Non-pigmented ciliary epithelial cell (primary cell): ENCODE measurements around the gene NDFIP2.

Experiments
- DNase-seq: peaks from one replicate; pipeline ENCODE4 v3.0.0-alpha.2; 2010; ENCODE audit warnings: low read depth

The NDFIP2 gene

DNA sequence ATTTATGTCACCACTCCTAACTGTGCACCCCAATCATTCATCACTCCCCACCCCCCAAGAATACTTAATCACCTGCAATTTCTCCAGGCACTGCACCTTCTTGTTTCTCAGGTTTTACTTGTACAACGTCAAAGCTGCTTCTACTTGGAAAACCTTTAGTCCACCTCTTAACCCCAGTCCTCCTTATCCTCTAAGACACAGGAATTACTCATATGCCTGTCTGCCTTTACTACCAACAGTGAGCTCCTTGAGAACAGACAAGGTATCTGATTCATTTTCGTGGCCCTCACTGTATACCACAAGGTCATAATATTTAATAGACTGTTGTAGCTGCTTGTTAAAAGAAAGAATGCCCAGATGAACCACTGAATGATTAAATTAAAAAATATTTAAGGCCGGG, 21.0 kb upstream of the NDFIP2 start:
- no peak for DNase-seq

DNA sequence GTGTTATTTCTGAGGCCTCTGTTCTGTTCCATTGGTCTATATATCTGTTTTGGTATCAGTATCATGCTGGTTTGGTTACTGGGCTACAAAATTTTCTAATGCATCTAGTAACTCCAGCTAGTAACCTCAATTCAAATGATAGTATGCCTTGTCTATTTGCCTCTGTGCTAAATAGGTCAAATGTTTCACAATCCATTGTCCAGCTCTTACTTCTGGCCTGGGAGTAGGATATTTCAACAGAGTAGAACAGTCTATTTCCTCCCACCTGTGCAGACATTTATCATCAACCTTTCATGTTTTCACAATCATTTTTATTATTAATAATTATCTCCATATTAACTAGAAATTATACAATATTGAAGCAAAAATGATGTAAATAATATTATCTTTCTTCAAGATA, 18.1 kb upstream of the NDFIP2 start:
- no peak for DNase-seq

DNA sequence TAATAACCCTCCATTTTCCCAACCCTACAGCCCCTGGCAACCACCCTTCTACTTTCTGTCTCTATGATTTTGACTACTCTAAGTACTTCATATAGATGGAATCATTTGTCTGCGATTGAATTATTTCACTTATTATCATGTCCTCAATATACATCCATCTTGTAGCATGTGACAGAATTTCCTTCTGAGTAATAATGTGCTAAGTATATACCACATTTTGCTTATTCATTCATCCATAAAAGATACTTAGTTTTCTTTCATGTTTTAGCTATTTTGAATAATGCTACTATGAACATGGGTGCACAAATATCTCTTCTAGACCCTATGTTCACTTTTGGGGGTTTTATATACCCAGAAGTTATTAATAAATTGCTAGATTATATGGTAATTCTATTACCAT, 17.4 kb upstream of the NDFIP2 start:
- DNase-seq: no peak

DNA sequence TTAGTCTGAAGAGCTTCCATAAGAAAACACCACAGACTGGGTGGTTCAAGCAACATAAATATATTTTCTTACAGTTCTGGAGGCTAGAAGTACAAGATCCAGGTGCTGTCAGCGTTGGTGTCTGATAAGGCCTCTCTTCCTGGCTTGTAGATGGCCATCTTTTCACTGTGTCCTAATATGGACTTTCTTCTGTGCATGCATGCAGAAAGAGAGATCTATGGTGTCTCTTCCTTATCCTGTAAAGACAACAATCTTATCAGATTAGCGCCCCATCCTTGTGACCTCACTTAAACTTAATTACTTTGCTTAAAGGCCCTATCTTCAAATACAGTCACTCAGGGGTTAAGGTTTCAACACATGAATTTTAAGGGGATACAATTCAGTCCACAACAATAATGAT, 14.1 kb upstream of the NDFIP2 start:
- no peak for DNase-seq

DNA sequence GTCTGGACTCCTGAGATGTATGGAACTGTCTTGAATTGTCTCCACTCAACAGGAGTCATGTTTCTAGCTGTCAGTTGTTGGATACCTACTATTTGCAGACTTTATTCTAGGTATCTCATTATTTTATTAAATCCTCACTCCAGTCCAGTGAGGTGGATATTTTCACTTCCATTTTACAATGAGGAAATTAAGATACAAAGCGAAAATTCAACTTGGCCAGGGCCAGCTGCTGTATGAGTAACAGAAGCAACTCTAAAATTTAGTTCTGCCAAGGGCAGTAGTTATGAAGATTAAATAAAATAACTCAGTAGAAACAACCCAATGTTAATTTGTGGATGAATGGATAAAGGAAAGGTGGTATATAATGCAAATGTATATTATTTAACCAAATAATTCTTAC, 12.6 kb upstream of the NDFIP2 start:
- DNase-seq: no peak

DNA sequence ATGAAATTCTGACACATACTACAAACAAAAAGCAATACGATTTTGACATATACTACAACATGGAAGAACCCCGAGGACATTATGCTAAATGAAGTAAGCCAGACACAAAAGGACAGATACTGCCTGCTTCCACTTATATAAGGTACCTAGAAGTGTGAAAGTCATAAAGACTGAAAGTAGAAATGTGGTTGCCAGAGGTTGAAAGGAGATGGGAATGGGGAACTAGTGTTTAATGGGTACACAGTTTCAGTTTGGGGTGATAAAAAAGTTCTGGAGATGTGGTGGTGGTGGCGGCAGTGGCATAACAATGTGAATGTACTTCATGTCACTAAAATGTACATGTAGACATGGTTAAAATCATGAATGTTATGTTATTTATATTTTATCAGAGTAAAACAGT, 12.1 kb upstream of the NDFIP2 start:
- no peak for DNase-seq

DNA sequence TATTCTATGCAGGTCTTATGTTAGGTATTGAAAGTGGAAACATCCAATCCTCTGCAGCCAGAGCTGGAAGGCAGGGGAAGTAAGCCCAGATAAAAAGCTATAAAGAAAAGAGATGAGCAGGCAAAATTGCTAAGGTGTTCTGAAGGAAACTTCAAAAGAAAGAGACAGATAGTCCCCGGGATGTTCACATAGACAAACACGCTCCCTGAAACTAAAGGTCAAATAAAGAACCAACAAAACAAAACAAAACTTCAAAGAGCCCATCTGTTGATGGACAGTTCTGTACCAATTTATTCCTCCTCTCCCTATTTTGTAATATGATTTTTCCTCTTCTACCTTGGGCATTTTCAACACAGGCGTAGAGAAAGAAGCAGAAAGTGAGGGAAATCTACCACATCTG, 11.3 kb upstream of the NDFIP2 start:
- DNase-seq: no peak

DNA sequence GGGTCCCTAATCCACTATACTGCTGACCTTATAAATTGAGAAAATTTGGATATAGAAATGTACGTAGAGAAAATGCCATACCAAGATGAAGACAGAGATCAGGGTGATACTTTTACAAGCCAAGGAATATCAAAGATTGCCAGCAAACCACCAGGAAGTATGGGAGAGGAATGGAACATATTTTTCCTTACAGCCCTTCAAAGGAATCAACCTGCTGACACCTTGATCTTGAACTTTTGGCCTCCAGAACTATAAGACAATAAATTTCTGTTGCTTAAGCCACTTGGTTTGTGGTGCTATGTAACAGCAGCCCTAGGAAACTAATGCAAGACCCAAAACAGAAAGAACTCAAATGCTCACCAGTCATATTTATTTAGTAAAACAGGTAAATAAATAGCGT, 10.3 kb upstream of the NDFIP2 start:
- DNase-seq: no peak

DNA sequence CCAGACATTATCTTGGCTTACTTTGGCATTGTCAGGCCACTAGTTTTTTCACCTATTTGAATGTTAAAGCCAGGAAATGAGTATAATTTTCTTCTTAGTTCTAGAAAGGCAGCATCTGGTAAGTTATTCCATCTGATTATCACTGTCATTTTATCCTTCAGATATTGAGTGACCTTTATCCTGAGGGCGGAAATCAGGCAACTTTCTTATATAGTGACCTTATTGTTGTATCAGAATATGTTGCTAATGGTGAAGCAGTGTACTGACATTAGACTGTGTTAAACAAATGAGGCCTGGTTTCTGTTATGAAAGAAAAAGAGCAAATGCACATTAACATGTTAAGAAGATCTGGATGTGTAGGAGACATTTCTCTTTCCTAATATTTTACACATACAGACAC, 5.4 kb upstream of the NDFIP2 start:
- DNase-seq: no peak

DNA sequence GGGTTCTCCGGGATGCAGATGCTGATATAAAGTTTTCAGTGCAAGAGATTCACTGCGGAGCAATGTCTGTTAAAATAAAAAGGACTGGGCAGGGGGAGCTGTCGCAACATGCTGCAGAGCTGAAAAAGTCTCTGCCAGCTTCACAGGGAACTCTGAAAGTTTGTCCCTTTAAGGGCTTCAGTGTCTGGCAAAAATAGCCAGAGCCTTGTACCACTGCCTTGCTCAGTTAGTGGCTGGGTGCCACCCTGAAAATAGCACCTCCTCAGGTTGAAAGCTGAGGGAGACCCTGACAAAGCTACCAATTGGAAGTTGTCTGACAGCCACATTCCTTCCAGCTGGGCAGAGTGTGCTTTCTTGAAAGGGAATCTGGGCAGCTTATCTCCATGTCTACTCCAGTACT, 3.0 kb upstream of the NDFIP2 start:
- no peak for DNase-seq

DNA sequence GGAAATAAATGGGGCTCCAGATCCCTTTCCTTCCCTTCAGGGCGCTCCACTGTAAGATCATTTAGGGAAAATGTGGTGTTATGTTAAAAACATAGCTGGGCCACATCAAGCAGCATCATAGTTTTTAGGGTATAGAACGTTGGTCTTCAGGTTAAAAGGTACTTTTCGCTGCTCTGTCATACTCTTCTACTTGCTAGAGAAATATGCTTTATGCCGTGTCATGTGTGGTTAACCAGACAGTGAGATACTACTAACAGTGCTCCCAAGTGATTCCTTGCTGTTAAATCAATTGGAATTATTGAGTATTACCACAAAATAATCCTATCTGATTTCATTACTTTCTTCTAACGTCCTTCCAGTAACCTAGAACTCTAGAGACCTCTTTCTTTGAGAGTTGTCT, 1.1 kb upstream of the NDFIP2 start:
- no peak for DNase-seq

DNA sequence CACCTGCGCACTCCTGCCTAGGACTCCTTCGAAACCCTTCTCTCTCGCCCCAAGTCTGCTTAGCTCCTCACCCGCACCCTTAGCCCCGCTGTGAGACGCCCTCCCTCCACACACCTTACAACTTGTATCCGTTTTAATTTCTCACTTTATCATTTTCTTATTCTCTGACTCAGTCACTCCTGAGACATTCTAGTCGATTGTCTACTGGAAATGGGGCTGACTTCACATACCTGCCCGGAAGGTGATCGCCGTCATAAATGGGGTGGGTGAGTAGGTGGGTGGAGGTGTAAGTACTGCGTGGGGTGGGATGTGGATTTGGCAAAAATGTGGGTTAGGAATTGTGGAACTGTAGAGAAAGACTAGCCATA, 714 bp downstream of the NDFIP2 start:
- DNase-seq: no peak

DNA sequence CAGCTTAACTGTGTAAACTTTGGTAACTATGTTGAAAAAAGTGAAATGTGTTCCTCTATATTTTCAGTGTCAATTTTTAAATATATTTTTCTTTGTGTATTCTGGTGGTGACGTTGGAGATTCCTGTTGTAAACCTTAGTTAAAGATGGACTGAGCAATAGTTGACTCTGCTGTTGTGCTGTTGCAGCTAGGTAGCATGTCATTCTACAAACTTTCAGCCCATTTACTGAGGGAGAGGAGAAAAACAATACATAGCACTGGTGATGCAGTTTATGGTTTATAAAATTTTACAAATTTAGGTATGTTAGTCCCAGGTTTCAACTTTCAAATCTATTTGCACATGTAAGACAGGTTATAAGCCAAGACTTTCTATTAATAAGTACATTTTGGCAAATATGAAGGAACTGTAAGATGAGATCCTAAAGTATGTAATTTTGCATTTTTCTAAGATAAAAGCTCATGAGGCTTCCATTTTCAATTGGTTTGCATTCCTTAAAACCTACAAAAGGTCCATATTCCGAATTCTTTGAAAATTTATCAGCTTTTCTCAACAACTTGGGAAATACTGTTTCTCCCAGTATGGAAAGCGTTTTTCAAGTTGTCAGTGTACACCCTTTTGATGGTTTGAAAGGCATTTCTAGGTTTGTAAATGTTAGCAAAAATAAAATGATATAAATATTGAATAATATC, 1.5 kb downstream of the NDFIP2 start:
- DNase-seq: no peak

DNA sequence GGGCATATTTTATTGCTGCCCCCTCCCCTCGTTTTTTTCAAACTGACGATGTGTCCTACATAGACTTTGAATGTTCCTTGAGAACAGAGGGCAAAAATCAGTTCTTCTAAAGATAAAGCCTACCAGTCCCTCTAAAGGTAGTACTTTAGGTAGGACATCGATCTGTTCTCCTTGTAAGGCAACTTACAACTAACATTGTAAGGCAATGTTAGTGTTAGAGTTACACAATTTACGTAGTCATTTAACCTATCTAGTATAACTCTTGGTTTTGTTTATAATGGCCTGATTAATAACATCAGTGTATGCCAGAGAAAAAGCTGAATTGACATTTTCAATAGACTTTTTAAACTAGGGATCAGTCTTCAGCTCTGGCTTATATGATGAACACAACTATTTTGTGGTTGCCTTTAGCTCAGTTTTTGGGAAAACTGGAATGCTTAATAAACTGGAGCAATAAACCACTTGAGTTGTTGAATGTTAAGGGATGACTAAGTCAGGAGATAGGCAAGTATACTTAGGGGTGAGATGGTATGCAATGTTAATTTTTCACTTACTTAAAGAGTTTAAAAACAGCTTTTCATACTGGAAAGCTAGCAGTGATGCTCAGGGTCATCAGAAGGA, 2.2 kb downstream of the NDFIP2 start:
- no peak for DNase-seq

DNA sequence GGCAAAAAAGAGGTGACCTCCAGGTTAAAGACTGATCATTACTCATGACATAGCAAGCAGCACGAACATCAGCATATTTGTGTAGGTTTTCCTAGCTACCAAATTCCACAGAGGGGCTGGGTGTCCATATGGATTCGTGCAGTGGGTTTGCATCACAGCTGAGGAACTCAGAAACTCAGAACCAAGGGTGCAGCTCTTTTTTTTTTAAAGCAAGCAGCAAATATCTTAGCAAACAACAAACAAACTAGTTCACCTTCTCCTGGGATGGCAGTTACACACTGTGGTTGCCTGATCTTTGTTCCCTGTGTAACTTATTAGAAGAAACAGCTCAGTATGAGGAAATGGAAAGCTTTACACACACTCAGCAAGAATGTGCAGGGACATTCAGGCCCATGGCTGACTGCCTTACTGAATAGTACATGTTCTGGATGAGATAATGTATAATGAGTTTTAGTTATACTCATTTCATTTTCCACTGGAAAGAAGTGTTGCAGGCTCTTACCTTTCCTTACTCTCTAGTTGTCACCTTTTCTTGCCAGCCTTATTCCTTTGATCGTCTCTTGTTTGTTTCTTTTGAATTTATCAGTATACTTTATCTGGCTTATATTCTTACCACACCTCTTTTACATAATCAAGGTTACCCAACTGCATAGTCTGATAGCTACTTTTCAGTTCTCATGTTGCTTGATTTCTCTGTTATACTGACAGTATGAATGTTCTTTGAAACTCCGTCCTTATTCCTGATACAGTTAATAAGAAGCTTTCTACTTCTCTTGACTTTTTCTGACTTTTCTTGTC, 4.3 kb downstream of the NDFIP2 start:
- DNase-seq: peak; percentile 78

DNA sequence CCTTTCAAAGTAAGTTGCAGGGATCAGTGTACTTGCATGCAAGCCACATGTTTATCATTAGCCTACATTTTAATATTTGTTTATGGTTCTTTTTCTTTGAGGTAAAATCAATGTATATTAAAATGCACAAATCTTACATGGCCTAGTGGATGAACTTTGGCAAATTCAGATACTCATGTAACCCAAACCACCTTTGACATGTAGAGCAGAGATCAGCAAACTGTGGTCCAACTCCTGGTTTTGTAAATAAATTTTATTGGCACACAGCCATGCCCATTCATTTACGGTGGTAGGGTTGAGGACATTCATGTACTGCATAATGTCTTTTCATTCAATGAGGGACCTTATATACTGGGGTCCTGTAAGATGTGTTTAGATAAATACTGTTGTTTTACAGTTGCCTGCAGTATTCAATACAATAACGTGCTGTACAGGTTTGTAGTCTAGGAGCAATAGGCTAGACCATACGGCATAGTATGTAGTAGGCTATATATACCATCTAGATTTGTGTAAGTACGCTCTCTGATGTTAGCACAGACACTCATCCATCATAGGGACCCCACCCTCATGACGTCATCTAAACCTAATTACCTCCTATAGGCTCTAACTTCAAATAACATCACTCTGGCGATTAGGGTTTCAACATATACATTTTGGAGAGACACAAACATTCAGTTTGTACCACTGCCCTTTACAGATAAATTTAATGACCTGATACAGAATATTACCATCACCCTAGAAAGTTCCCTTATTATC, 5.7 kb downstream of the NDFIP2 start:
- DNase-seq: no peak

DNA sequence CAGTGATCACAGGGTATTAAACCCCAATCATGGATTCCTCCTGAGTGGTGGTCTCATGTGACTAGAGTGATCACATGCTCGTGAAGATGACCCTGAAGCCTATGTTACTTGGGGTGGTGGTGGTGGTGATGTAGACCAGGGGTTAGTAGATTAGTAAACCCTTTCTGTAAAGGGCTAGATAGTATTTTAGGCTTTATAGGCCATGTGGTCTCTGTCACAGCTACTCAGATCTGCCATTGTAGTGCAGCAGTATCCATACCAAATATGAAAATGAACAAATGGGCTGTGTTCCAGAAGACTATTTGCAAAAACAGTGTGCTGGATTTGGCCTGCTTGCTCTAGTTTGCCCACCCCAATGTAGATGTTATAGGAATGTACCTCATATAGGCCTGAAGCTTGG, 9.4 kb downstream of the NDFIP2 start:
- no peak for DNase-seq

DNA sequence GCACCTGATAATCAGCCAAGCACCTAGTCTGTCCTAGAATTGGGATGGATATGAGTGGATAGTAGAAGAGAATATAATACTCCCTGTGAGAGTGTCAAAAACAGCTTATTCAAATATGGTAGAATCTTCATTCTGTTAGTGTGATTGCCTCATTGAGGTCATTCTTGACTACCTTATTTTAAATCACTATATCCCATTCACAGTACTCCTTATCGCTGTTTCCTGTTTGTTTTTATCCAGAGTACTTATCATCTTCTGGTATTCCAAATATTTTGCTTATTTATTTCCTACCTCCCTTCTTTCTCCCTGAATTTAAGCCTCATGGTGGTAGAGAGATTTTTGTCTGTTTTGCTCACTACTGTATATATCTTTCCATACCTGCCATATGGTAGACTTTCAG, 9.9 kb downstream of the NDFIP2 start:
- DNase-seq: no peak

DNA sequence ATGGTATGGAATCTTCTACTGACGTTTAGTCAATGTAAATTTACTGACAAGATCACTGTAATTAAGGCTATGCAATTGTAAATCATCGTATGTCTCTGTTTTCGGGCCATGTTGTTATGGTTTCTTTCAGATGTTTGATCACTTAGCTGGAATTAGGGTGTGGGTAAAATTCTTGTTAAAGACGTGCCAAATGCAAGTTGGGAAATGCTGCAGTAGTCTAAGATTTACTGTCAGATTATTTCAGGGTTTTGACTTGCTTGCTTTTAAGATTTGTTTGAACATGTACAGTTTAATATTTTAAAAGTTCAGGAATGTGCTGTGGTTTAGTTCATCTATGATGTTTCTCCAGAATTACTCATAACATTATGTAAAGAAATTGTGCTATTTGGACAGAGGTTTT, 10.8 kb downstream of the NDFIP2 start:
- DNase-seq: no peak

DNA sequence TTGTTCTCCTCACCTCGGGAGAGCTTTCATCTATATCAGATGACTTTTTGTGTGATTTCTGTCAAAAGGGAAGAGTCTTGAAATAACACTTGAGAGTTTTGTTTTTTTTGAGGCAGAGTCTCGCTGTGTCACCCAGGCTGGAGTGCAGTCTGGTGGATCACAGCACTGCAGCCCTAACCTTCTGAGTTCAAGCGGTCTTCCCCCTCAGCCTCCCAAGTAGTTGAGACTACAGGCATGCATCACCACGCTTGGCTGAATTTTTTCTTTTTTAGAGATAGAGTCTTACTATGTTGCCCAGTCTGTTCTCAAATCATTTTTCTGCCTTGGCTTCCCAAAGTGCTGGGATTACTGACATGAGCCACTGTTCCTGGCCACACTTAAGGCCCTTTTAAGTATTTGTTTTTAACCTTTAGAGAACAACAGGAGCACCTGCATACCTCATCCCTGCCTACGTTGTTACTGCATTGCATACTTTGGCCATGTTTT, 11.4 kb downstream of the NDFIP2 start:
- no peak for DNase-seq

DNA sequence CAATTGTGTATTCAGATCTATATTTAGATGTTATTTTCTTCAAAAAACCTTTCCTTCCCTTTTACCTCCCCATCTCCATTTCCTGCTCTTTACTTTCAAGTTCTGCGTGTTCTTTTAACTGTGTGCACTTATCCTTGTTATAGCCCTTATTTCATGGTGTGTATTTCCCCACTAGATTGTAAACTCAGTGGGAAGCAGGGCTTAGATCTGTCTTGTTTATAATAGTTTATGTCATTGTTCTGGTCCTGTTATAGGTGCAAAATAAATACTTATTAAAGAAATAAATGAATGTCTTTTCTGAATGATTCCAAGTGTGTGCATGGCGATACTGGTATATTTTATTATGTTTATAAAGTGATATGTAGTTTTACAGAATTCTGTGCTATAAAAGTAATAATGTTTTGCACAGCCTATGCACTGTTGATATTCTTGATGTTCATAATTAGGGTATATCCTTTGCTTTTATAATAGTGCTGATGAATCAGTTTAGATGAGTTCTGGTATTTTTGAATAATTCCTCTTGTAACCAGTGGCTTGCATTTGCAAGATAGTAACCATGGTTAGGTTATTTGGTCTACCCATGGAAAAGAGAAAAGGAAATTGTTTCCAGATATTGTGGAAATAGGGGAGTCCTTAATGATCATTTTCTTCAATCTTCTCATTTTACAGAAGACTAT, 12.1 kb downstream of the NDFIP2 start:
- DNase-seq: no peak

DNA sequence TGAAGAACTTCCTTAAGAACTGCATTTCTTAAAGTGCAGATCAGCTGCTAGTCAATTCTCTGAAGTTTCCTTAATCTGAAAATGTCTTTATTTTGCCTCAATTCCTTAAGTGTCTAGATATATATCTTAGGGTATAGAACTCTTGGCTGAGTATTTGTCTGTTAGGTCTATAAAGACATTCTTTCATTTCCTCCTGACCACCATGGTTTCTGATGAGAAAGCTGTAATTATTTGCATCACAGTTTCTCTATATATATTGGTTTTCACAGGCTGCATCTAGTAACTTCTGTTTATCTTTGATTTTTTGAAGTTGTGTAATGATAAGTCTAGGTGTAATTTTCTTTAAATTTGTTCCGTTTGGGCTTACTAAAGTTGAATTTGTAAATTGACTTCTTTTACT, 15.2 kb downstream of the NDFIP2 start:
- DNase-seq: no peak
